HUES48 (cell line): ENCODE results near the gene PPP2R5D.

ENCODE experiments used
- H3K27ac ChIP-seq: one replicate; pipeline ENCODE4 v1.7.0; 2013; ENCODE audit warnings: low read depth, low read length, inconsistent platforms
- H3K27me3 ChIP-seq: 2 replicates; pipeline ENCODE4 v1.6.1; 2013; ENCODE audit warnings: mild to moderate bottlenecking, low read length; ENCODE audit not compliant: control insufficient read depth, insufficient read depth
- H3K36me3 ChIP-seq: 2 replicates; pipeline ENCODE4 v1.6.1; 2013; ENCODE audit warnings: low read length; ENCODE audit not compliant: control insufficient read depth, insufficient read depth
- H3K4me1 ChIP-seq: 2 replicates; pipeline ENCODE4 v1.6.1; 2013; ENCODE audit warnings: mild to moderate bottlenecking, low read length; ENCODE audit not compliant: control insufficient read depth, insufficient read depth
- H3K4me3 ChIP-seq: 2 replicates; pipeline ENCODE4 v1.5.1; 2013; ENCODE audit warnings: mild to moderate bottlenecking, low read depth, low read length
- H3K9ac ChIP-seq: 2 replicates; pipeline ENCODE4 v1.6.1; 2013; ENCODE audit warnings: mild to moderate bottlenecking, low read depth, low read length, moderate library complexity
- H3K9me3 ChIP-seq: 2 replicates; pipeline ENCODE4 v1.6.1; 2013; ENCODE audit warnings: low read length; ENCODE audit not compliant: control insufficient read depth, insufficient read depth

PPP2R5D gene

DNA sequence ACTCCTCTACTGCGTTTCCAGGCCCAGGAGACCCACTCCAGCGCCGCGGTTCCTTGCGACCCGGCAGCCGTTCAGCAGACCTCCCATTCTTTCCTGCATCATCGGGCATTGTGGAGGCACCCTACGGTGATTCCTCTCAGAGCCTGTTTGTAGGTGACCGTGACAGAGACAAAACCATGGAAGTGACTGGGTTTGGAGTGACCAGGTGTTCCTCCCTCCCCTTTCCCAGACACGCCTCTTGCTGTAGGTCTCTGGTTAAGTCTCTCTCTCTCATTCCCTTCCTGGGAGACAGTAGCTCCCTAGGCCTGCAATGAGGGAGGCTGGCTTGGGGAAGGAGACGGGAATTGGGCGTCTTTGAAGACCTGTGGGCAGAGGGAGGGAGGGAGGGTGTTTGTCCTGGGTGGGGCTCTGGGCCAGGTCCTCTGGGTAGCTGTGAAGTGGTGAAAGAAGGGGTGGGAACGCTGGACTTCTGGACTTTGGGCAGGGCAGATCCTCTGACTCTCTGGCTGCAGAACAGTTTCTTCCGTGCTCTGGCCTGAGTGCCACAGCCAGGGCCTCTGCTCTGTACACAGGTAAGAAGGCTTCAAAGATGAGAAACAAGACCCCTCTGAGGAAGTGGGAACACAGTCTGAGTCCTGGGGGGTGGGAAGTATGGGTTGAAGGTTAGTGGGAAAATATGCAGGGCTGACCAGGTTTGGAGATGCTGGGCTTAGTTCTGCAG, 75.8 kb downstream of the PPP2R5D start:
- Histone ChIP-seq H3K9me3 (no peaks in the 10 kb centered on the region), H3K27ac (peak overlapping the region; percentile 95), H3K4me3 (peak overlapping the region; percentile 98), H3K36me3 (peaks cover 28% of the 10 kb centered on the region), H3K9ac (peak overlapping the region; percentile 84; the same call in 1 of the 2 replicates), H3K4me1 (peaks cover 6% of the 10 kb centered on the region), H3K27me3 (no peaks in the 10 kb centered on the region)

- Histone ChIP-seq H3K9ac (no peak overlapping the region), H3K27ac (no peak overlapping the region), H3K4me3 (peak overlapping the region; percentile 98; the same call in 1 of the 2 replicates)
Measured at GRCh38 chr6:43060755-43061633, 76.6 kb downstream of the PPP2R5D start.

DNA sequence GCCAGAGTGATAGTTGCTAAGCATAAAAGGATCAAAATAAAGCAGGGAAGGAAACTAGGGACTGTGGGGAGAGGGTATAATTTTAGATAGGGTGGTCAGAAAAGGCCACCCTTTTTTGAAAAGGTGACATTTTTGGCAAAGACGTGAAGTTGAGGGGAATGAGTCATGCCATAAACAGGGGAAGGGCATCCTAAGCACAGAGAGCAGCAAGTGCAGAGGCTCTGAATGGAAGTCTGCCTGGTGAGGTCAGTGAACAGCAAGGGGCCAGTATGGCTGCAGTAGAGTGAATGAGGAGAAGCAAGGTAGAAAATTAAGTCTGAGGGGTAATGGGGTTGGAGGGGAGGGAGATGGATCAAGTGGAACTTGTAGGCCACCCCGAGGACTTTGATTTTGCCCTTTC, 77.5 kb downstream of the PPP2R5D start:
- H3K36me3 ChIP-seq = peaks cover 24% of the 10 kb centered on the region
- no peak overlapping the region for H3K4me3 ChIP-seq
- H3K27me3 ChIP-seq = no peaks in the 10 kb centered on the region

More at GRCh38 chr6:43060755-43061633, 76.6 kb downstream of the PPP2R5D start:
- H3K36me3 ChIP-seq = peaks cover 24% of the 10 kb centered on the region
- no peaks in the 10 kb centered on the region for H3K9me3 ChIP-seq
- H3K4me1 ChIP-seq = peaks cover 6% of the 10 kb centered on the region
- H3K27me3 ChIP-seq = no peaks in the 10 kb centered on the region

More for the DNA sequence above, 77.5 kb downstream of the PPP2R5D start:
- Histone ChIP-seq H3K4me1 (peaks cover 6% of the 10 kb centered on the region), H3K9ac (no peak overlapping the region), H3K27ac (no peak overlapping the region), H3K9me3 (no peaks in the 10 kb centered on the region)
